ENCODE results near the gene ACRV1. TPM values are rescaled to one million over a fixed set of nuclear protein-coding genes. Genes with fewer than 3 reads are reported as not detected.

ACRV1 gene
- total RNA-seq, 1 experiment from 2014 or later = not detected

DNA sequence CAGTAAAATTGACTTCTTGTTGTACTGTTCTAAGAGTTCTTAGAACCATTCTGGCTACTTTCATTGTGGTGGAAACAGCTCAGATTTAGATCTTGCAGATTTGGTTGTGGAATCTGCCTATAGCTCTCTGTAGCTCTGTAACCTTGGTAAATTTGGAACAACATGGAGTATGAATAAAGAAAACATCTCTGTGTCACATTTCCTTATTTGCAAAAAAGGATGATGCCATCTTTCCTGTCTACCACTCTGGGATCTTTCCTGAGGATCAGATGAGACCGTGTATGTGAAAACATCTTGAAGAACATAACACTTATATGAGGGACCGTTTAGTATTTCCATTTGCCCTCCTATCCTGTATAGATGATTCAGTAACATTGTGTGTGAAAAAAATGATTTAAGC is 9.1 kb downstream of the ACRV1 start:
- ChIA-PET POLR2A (no interaction called here), CTCF (no interaction called here)
- Mint-ChIP-seq H3K36me3 (ENCODE audit: insufficient read depth, unreplicated experiment) (peaks cover 50% of the 10 kb centered on the region), H3K27me3 (ENCODE audit: insufficient read depth, unreplicated experiment) (no peaks in the 10 kb centered on the region), H3K4me3 (ENCODE audit: unreplicated experiment) (no peak overlapping the region), H3K4me1 (ENCODE audit: low read depth, unreplicated experiment) (no peaks in the 10 kb centered on the region), H3K27ac (ENCODE audit: unreplicated experiment) (no peak overlapping the region), H3K9me3 (ENCODE audit: unreplicated experiment) (peaks cover 10% of the 10 kb centered on the region)
- TF ChIP-seq CTCF (IDR thresholded peaks at IDR 0.05; ENCODE audit: insufficient read depth in 1 of 2, low read depth in 1 of 2, low read length in 1 of 2, severe bottlenecking in 1 of 2, unreplicated experiment in 1 of 2) = no peak
- H3K27me3 ChIP-seq (replicated peaks; ENCODE audit: control insufficient read depth, insufficient read depth, low read length) = no peaks in the 10 kb centered on the region
- no peaks in the 10 kb centered on the region; the same call in 1 of the 2 replicates for H3K9me3 ChIP-seq
- no peak for DNase-seq
- H3K36me3 ChIP-seq (ENCODE audit: control insufficient read depth, insufficient read depth, low read length) = peaks cover 2% of the 10 kb centered on the region; the same call in 1 of the 2 replicates
- no TSS peak for BruUV-seq (replicated peaks)
- H3K4me3 ChIP-seq (ENCODE audit: low read depth, low read length) = no peak overlapping the region
- intact Hi-C loops (cut with micrococcal nuclease; ENCODE audit: unreplicated experiment) = no loop called here
- no peaks in the 10 kb centered on the region for H3K4me1 ChIP-seq

DNA sequence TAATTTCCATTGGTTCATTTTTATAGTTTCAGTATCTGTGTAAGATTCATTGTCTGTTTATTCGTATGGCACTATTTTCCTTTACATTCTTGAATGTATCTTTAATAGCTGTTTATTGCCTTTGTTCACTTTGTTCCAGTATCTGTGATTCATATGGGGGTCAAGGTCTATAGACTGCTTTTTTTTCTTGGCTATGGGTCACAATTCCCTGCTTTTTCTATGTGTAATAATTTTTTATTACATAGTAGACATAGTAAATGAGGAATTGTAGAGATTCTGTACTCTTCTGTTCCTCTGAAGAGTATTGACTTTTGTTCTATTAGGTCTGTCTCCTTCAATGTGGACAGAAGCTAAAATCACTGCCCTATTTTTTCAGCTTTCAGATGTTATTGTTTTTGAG is 10.5 kb downstream of the ACRV1 start:
- peaks cover 61% of the 10 kb centered on the region for H3K36me3 Mint-ChIP-seq (ENCODE audit: insufficient read depth, unreplicated experiment)
- H3K36me3 ChIP-seq (ENCODE audit: control insufficient read depth, insufficient read depth, low read length) = peaks cover 2% of the 10 kb centered on the region; the same call in 1 of the 2 replicates
- H3K9me3 Mint-ChIP-seq (ENCODE audit: unreplicated experiment) = peaks cover 24% of the 10 kb centered on the region
- BruUV-seq (replicated peaks) = no TSS peak
- H3K27me3 Mint-ChIP-seq (ENCODE audit: insufficient read depth, unreplicated experiment) = no peaks in the 10 kb centered on the region
- H3K4me1 Mint-ChIP-seq (ENCODE audit: low read depth, unreplicated experiment) = no peaks in the 10 kb centered on the region
- H3K9me3 ChIP-seq = peaks cover 2% of the 10 kb centered on the region
- no peaks in the 10 kb centered on the region for H3K27me3 ChIP-seq (replicated peaks; ENCODE audit: control insufficient read depth, insufficient read depth, low read length)
- ChIA-PET POLR2A (no interaction called here), CTCF (no interaction called here)
- no peak overlapping the region for H3K4me3 Mint-ChIP-seq (ENCODE audit: unreplicated experiment)
- intact Hi-C loops (cut with micrococcal nuclease; ENCODE audit: unreplicated experiment) = no loop called here
- TF ChIP-seq CTCF (IDR thresholded peaks at IDR 0.05; ENCODE audit: insufficient read depth in 1 of 2, low read depth in 1 of 2, low read length in 1 of 2, severe bottlenecking in 1 of 2, unreplicated experiment in 1 of 2) = no peak
- no peak overlapping the region for H3K27ac Mint-ChIP-seq (ENCODE audit: unreplicated experiment)
- no peak for DNase-seq
- no peak overlapping the region for H3K4me3 ChIP-seq (ENCODE audit: low read depth, low read length)
- no peaks in the 10 kb centered on the region for H3K4me1 ChIP-seq

DNA sequence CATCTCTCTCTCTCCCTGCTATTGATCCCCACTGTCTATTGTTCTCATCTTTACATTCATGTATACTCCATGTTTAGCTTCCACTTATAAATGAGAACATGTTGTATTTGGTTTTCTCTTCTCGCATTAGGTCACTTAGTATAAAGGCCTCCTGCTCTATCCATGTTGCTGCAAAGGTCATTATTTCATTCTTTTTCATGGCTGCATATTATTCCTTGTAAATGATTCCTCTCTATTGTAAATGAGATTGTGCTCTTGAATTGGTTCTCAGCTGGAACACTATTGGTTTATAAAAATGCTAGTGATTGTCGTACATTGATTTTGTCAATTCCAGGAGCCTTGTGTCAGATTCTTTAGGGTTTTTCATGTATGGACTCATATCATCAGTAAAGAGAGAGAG is 13.5 kb downstream of the ACRV1 start:
- Histone ChIP-seq H3K27me3 (replicated peaks; ENCODE audit: control insufficient read depth, insufficient read depth, low read length) (no peaks in the 10 kb centered on the region), H3K4me3 (ENCODE audit: low read depth, low read length) (no peak overlapping the region), H3K9me3 (peaks cover 2% of the 10 kb centered on the region), H3K36me3 (ENCODE audit: control insufficient read depth, insufficient read depth, low read length) (peaks cover 2% of the 10 kb centered on the region; the same call in 1 of the 2 replicates), H3K4me1 (no peaks in the 10 kb centered on the region)
- no TSS peak for BruUV-seq (replicated peaks)
- peaks cover 88% of the 10 kb centered on the region for H3K36me3 Mint-ChIP-seq (ENCODE audit: insufficient read depth, unreplicated experiment)
- intact Hi-C loops (cut with micrococcal nuclease; ENCODE audit: unreplicated experiment) = no loop called here
- H3K9me3 Mint-ChIP-seq (ENCODE audit: unreplicated experiment) = peaks cover 35% of the 10 kb centered on the region
- no peak overlapping the region for H3K4me3 Mint-ChIP-seq (ENCODE audit: unreplicated experiment)
- TF ChIP-seq CTCF (IDR thresholded peaks at IDR 0.05; ENCODE audit: insufficient read depth in 1 of 2, low read depth in 1 of 2, low read length in 1 of 2, severe bottlenecking in 1 of 2, unreplicated experiment in 1 of 2) = no peak
- ChIA-PET POLR2A (no interaction called here), CTCF (no interaction called here)
- H3K4me1 Mint-ChIP-seq (ENCODE audit: low read depth, unreplicated experiment) = no peaks in the 10 kb centered on the region
- no peaks in the 10 kb centered on the region for H3K27me3 Mint-ChIP-seq (ENCODE audit: insufficient read depth, unreplicated experiment)
- H3K27ac Mint-ChIP-seq (ENCODE audit: unreplicated experiment) = no peak overlapping the region
- DNase-seq = no peak
